Measurements from ENCODE around the gene APBB1IP. TPM values are rescaled to one million over a fixed set of nuclear protein-coding genes. Genes with fewer than 3 reads are reported as not detected.

Gene APBB1IP
- total and polyA plus RNA-seq, 2 of the 8 experiments (the other 6 are each of a cell fraction or from before 2014, with no cell fraction given) = 0.05 TPM; not detected in 1

- no peak for FAIRE-seq
- Histone ChIP-seq H2BK20ac (ENCODE audit: low read length) (no peak overlapping the region), H2BK5ac (ENCODE audit: low read depth, low read length) (no peak overlapping the region), H4K20me1 (replicated peaks in 1 of 2; ENCODE audit: control insufficient read depth in 1 of 2, insufficient read depth in 2 of 2, low read length in 2 of 2) (no peaks in the 10 kb centered on the region), H4K8ac (ENCODE audit: extremely low read depth, insufficient read depth, low read length) (no peak overlapping the region), H3K18ac (ENCODE audit: extremely low read depth, low read length) (no peak overlapping the region), H3K56ac (replicated peaks; ENCODE audit: insufficient read length, low read depth, low read length) (no peak overlapping the region), H3K4me1 (replicated peaks in 1 of 4; ENCODE audit: control insufficient read depth in 3 of 4, insufficient read depth in 4 of 4, low read length in 3 of 4) (peaks cover 0 to 4% (median 0%) of the 10 kb centered on the region in 4 experiments; a peak in 2 of 7 replicates), H3K27me3 (replicated peaks in 1 of 4; ENCODE audit: control insufficient read depth in 3 of 4, extremely low read depth in 1 of 4, insufficient read depth in 3 of 4, low read length in 3 of 4) (peaks cover 6 to 24% (median 18%) of the 10 kb centered on the region in 4 experiments), H3K9ac (replicated peaks in 1 of 4; ENCODE audit: extremely low read depth in 1 of 4, low read depth in 3 of 4, low read length in 3 of 4) (no peak overlapping the region), H3K4me2 (ENCODE audit: insufficient read depth in 1 of 2, low read depth in 2 of 2, low read length in 2 of 2) (no peak overlapping the region), H3K36me3 (ENCODE audit: control insufficient read depth in 2 of 4, insufficient read depth in 4 of 4, low read length in 3 of 4) (no peaks in the 10 kb centered on the region), H3K14ac (ENCODE audit: insufficient read length) (no peak overlapping the region), H2BK12ac (ENCODE audit: low read depth, low read length) (no peak overlapping the region), H4K91ac (replicated peaks; ENCODE audit: insufficient read length, low read length) (no peak overlapping the region), H2BK15ac (ENCODE audit: low read length) (no peak overlapping the region), H3K4ac (replicated peaks; ENCODE audit: insufficient read length, low read depth, low read length) (no peak overlapping the region), H3K23me2 (ENCODE audit: low read depth, low read length) (peaks cover 9% of the 10 kb centered on the region; the same call in 1 of the 2 replicates), H4K5ac (ENCODE audit: insufficient read length, low read depth, low read length) (no peak overlapping the region), H3K9me3 (ENCODE audit: insufficient read depth in 2 of 2, low read depth in 1 of 2, low read length in 1 of 2) (no peaks in the 10 kb centered on the region), H3K79me1 (ENCODE audit: low read depth, low read length) (no peaks in the 10 kb centered on the region), H2AFZ (ENCODE audit: low read length) (no peak overlapping the region), H3K23ac (ENCODE audit: insufficient read length) (no peak overlapping the region), H3K4me3 (ENCODE audit: extremely low read depth in 1 of 4, insufficient read depth in 2 of 4, low read depth in 3 of 4, low read length in 4 of 4) (no peak overlapping the region), H3K79me2 (ENCODE audit: control insufficient read depth in 1 of 2, insufficient read depth in 2 of 2, low read length in 2 of 2) (no peaks in the 10 kb centered on the region), H2AK5ac (ENCODE audit: low read depth, low read length) (no peak overlapping the region), H3K27ac (ENCODE audit: low read depth, low read length) (no peak overlapping the region), H2BK120ac (replicated peaks; ENCODE audit: low read depth, low read length) (no peak overlapping the region)
- CTCF ChIA-PET (ENCODE audit: partially characterized antibody) = interaction anchor here (1.4 kb wide), 1 partner anchor 45 kb away, joined by 4 read pairs; no protein-coding TSS in a partner anchor
- DNase-seq (ENCODE audit: low read depth in 1 of 2, low spot score in 2 of 2) = no peak
- WGBS, 2 experiments (ENCODE audit: extremely low coverage in 1 of 2, insufficient coverage in 1 of 2, insufficient read length in 1 of 2, insufficient replicate concordance in 2 of 2, low coverage in 1 of 2, low lambda C conversion rate in 2 of 2, missing lambda C conversion rate in 1 of 2) = 87% methylated on average over 2 of the region's 2 CpGs; no CpG with 5 or more reads in 1 of the 2 experiments
- POLR2A ChIA-PET (ENCODE audit: partially characterized antibody) = no interaction called here
- no peak for TF ChIP-seq SUZ12 (IDR thresholded peaks at IDR 0.05; ENCODE audit: low read length)
- TF ChIP-seq SP1 (IDR thresholded peaks at IDR 0.05; ENCODE audit: low read depth, low read length) = no peak
- no peak for TF ChIP-seq E2F6 (IDR thresholded peaks at IDR 0.05)
- TF ChIP-seq KDM1A (IDR thresholded peaks at IDR 0.05; ENCODE audit: borderline replicate concordance, low read length) = no peak
- TF ChIP-seq BRCA1 (IDR thresholded peaks at IDR 0.05; ENCODE audit: low read depth, low read length) = no peak
- TF ChIP-seq MAFK (IDR thresholded peaks at IDR 0.05; ENCODE audit: low read depth, low read length) = no peak
- TF ChIP-seq KDM4A (IDR thresholded peaks at IDR 0.05; ENCODE audit: low read depth, low read length, severe bottlenecking) = no peak
- TF ChIP-seq SIX5 (IDR thresholded peaks at IDR 0.05; ENCODE audit: low read depth, low read length) = no peak
These were observed 1.3 kb upstream of the APBB1IP start for GRCh38 chr10:26436848-26437247.

All from H1 (cell line).